NCI-H1417 (cell line): ENCODE data around the gene KLF17.
"Not testable (repeated sequence)": the region's sequence is repeated elsewhere in the genome, so short reads cannot be mapped to it uniquely, and the experiment has no call there.

Source experiments
- DNase-seq, 3 experiments: peaks; one replicate each; lab custom pipeline; 2025; lab: John Stamatoyannopoulos, UW

Gene KLF17

GRCh38 chr1:44108971-44109370, 9.7 kb upstream of the KLF17 start:
- DNase-seq, result no peak

GRCh38 chr1:44110916-44111315, 7.7 kb upstream of the KLF17 start:
- DNase-seq, result no peak

- DNase-seq, result no peak
Observed at GRCh38 chr1:44111861-44112260, 6.8 kb upstream of the KLF17 start.

- DNase-seq, result no peak
Observed at GRCh38 chr1:44112486-44112885, 6.1 kb upstream of the KLF17 start.

GRCh38 chr1:44113095-44113609, 5.5 kb upstream of the KLF17 start:
- DNase-seq, result no peak

- DNase-seq, result no peak
Observed at GRCh38 chr1:44114098-44114497, 4.5 kb upstream of the KLF17 start.

GRCh38 chr1:44117272-44117671, 1.3 kb upstream of the KLF17 start:
- DNase-seq, result not testable (repeated sequence)

GRCh38 chr1:44119525-44119924, 904 bp downstream of the KLF17 start:
- no peak for DNase-seq

- no peak for DNase-seq
Observed at GRCh38 chr1:44120398-44120949, 1.9 kb downstream of the KLF17 start.

- no peak for DNase-seq
Observed at GRCh38 chr1:44129616-44130500, 11.2 kb downstream of the KLF17 start.

- no peak for DNase-seq
Observed at GRCh38 chr1:44131411-44131810, 12.8 kb downstream of the KLF17 start.

- no peak for DNase-seq
Observed at GRCh38 chr1:44134071-44134920, 15.7 kb downstream of the KLF17 start.

- no peak for DNase-seq
Observed at GRCh38 chr1:44135886-44136285, 17.3 kb downstream of the KLF17 start.

GRCh38 chr1:44138239-44138638, 19.6 kb downstream of the KLF17 start:
- DNase-seq, result no peak

GRCh38 chr1:44139565-44139964, 20.9 kb downstream of the KLF17 start:
- DNase-seq, result not testable (repeated sequence)

- no peak for DNase-seq
Observed at GRCh38 chr1:44141531-44141930, 22.9 kb downstream of the KLF17 start, which contains the start of gene KLF18. Gene KLF18, minus strand, starts transcription at chr1:44141631. Its CDS starts 0 bp downstream, at chr1:44141631.

- DNase-seq, result no peak
Observed at GRCh38 chr1:44144962-44145756, 26.5 kb downstream of the KLF17 start.

- no peak for DNase-seq
Observed at GRCh38 chr1:44146536-44147361, 28.1 kb downstream of the KLF17 start.

GRCh38 chr1:44147582-44147981, 29.0 kb downstream of the KLF17 start:
- no peak for DNase-seq

GRCh38 chr1:44151332-44151731, 32.7 kb downstream of the KLF17 start:
- DNase-seq, result no peak

GRCh38 chr1:44151808-44152207, 33.2 kb downstream of the KLF17 start:
- no peak for DNase-seq
